Neutrophil (primary cell): ENCODE data around the gene NLRP12.

Source experiments
- H3K27ac ChIP-seq: fragments of 200-600 bp; sonication (generic); 2 replicates; pipeline ENCODE4 v1.5.1; 2016; ENCODE audit warnings: mild to moderate bottlenecking, moderate library complexity
- H3K27me3 ChIP-seq: fragments of 200-600 bp; sonication (generic); 2 replicates; pipeline ENCODE4 v1.6.0; 2016; ENCODE audit warnings: mild to moderate bottlenecking
- H3K36me3 ChIP-seq: fragments of 200-600 bp; sonication (generic); 2 replicates; pipeline ENCODE4 v1.5.1; 2017
- H3K4me1 ChIP-seq, 2 experiments: fragments of 200-600 bp in 1 of 2; sonication (generic) in 1 of 2; 1 replicate in 1 of 2; 2 replicates in 1 of 2; pipeline versions ENCODE4 v1.5.1 to v1.6.1; 2013 to 2016; ENCODE audit warnings: low read depth in 1 of 2, low read length in 1 of 2, mild to moderate bottlenecking in 1 of 2, moderate library complexity in 1 of 2; ENCODE audit not compliant: control insufficient read depth in 1 of 2, insufficient read depth in 1 of 2
- H3K4me3 ChIP-seq, 2 experiments: fragments of 200-600 bp in 1 of 2; sonication (generic) in 1 of 2; 1 replicate in 1 of 2; 2 replicates in 1 of 2; pipeline ENCODE4 v1.5.1; 2013 to 2016; ENCODE audit warnings: low read depth in 1 of 2, low read length in 1 of 2, mild to moderate bottlenecking in 1 of 2, moderate library complexity in 1 of 2
- H3K9me3 ChIP-seq: fragments of 200-600 bp; sonication (generic); 2 replicates; pipeline ENCODE4 v1.5.1; 2016
- CTCF ChIP-seq: fragments of 200-600 bp; sonication (generic); IDR thresholded peaks from 2 replicates; pipeline ENCODE4 v1.5.1; 2016; ENCODE audit warnings: antibody characterized with exemption

Gene NLRP12

GRCh38 chr19:53810891-53811290 lies 13.2 kb downstream of the NLRP12 start:
- Histone ChIP-seq H3K27me3 (no peaks in the 10 kb centered on the region), H3K4me1 (peaks cover 0 to 6% of the 10 kb centered on the region in 2 experiments), H3K36me3 (peaks cover 100% of the 10 kb centered on the region), H3K9me3 (no peaks in the 10 kb centered on the region), H3K4me3 (no peak overlapping the region), H3K27ac (peak overlapping the region; percentile 29)
- no peak for TF ChIP-seq CTCF

DNA sequence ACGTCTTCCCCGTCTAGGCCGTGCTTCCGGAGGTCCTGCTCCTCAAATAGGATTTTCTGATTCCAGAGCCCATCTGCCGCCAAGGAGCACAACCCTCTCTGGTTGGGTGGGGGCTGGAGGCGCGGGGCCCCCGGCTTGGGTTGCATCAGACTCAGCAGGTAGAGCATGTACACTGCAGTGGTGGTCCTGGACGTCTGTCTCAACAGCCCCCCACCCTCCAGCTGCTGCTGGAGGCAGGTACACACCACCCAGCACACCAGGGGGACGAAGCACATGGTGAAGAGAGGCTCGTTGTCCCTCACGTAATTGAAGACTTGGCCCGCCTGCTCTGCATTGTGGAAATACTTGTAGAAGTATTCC lies 13.9 kb downstream of the NLRP12 start:
- no peak for TF ChIP-seq CTCF
- H3K36me3 ChIP-seq = peaks cover 100% of the 10 kb centered on the region

GRCh38 chr19:53809518-53810186 lies 14.5 kb downstream of the NLRP12 start:
- no peak for TF ChIP-seq CTCF
- no peaks in the 10 kb centered on the region for H3K9me3 ChIP-seq
- no peak overlapping the region for H3K4me3 ChIP-seq
- peak overlapping the region; percentile 23 for H3K27ac ChIP-seq
- H3K36me3 ChIP-seq = peaks cover 100% of the 10 kb centered on the region
- H3K4me1 ChIP-seq = peaks cover 0 to 6% of the 10 kb centered on the region in 2 experiments
- H3K27me3 ChIP-seq = no peaks in the 10 kb centered on the region

More for the DNA sequence above, 13.9 kb downstream of the NLRP12 start:
- no peaks in the 10 kb centered on the region for H3K9me3 ChIP-seq
- no peaks in the 10 kb centered on the region for H3K27me3 ChIP-seq
- H3K4me3 ChIP-seq = no peak overlapping the region
- peaks cover 0 to 6% of the 10 kb centered on the region in 2 experiments for H3K4me1 ChIP-seq
- H3K27ac ChIP-seq = peak overlapping the region; percentile 23

- H3K36me3 ChIP-seq = peaks cover 100% of the 10 kb centered on the region
- TF ChIP-seq CTCF = no peak
- H3K4me3 ChIP-seq = no peak overlapping the region
- H3K27ac ChIP-seq = no peak overlapping the region
- peaks cover 0 to 6% of the 10 kb centered on the region in 2 experiments for H3K4me1 ChIP-seq
- H3K9me3 ChIP-seq = no peaks in the 10 kb centered on the region
- no peaks in the 10 kb centered on the region for H3K27me3 ChIP-seq
Measured at GRCh38 chr19:53808710-53809125, 15.4 kb downstream of the NLRP12 start.

- no peak overlapping the region for H3K4me3 ChIP-seq
- H3K4me1 ChIP-seq = no peaks in the 10 kb centered on the region
- no peaks in the 10 kb centered on the region for H3K27me3 ChIP-seq
- H3K36me3 ChIP-seq = peaks cover 100% of the 10 kb centered on the region
- H3K27ac ChIP-seq = no peak overlapping the region
- no peak for TF ChIP-seq CTCF
- H3K9me3 ChIP-seq = no peaks in the 10 kb centered on the region
Measured at GRCh38 chr19:53801257-53801656, 22.9 kb downstream of the NLRP12 start.
